GM06990 (cell line): Measurements from ENCODE around the gene B3GNT4.
A peak's percentile ranks its signal among the peaks of the same experiment; 100 is the strongest.

Source experiments
- DNase-seq: peaks from one replicate; pipeline ENCODE4 v3.0.0-alpha.2; 2011; ENCODE audit not compliant: insufficient read length; ENCODE audit errors: extremely low read depth
- H3K27me3 ChIP-seq: replicated peaks from 2 replicates; pipeline ENCODE4 v1.6.0; 2011; ENCODE audit warnings: low read length; ENCODE audit not compliant: control insufficient read depth, insufficient read depth
- H3K36me3 ChIP-seq: 2 replicates; pipeline ENCODE4 v1.5.1; 2011; ENCODE audit warnings: low read length; ENCODE audit not compliant: control insufficient read depth, insufficient read depth
- H3K4me3 ChIP-seq: replicated peaks from 2 replicates; pipeline ENCODE4 v1.5.1; 2011; ENCODE audit warnings: low read depth, mild to moderate bottlenecking, control low read depth, low read length
- TF ChIP-seq, protein P1 (sequence below): IDR thresholded peaks from 2 replicates; pipeline ENCODE4 v1.5.1; 2011; ENCODE audit warnings: low read length, control low read depth, mild to moderate bottlenecking, inconsistent platforms; ENCODE audit not compliant: insufficient read depth, poor library complexity, severe bottlenecking

The B3GNT4 gene

DNA sequence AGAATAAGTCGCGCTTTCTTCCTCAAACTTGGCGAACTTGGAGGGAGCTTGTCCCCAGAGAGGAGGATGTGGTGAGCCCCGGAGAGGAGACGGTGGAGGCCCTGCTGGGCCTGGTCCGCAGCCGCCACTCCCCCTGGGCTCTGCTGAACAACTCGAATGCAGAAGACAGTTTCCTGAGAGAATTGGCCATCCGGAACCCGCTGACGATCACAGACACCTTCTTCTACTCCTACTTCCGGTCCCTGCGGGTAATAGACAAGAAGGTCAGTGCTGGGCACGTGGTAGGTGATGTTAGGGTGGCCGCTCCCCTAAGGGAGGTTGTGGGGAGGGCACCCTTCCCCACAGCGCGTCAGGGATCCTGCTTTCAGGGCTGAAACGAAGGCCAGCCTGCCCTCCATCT, 19.0 kb upstream of the B3GNT4 start:
- TF ChIP-seq, protein P1, sequence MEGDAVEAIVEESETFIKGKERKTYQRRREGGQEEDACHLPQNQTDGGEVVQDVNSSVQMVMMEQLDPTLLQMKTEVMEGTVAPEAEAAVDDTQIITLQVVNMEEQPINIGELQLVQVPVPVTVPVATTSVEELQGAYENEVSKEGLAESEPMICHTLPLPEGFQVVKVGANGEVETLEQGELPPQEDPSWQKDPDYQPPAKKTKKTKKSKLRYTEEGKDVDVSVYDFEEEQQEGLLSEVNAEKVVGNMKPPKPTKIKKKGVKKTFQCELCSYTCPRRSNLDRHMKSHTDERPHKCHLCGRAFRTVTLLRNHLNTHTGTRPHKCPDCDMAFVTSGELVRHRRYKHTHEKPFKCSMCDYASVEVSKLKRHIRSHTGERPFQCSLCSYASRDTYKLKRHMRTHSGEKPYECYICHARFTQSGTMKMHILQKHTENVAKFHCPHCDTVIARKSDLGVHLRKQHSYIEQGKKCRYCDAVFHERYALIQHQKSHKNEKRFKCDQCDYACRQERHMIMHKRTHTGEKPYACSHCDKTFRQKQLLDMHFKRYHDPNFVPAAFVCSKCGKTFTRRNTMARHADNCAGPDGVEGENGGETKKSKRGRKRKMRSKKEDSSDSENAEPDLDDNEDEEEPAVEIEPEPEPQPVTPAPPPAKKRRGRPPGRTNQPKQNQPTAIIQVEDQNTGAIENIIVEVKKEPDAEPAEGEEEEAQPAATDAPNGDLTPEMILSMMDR, result no peak
- Histone ChIP-seq H3K36me3 (no peaks in the 10 kb centered on the region), H3K27me3 (no peaks in the 10 kb centered on the region; the same call in none of the 2 replicates), H3K4me3 (no peak overlapping the region)
- peak; percentile 32 for DNase-seq

DNA sequence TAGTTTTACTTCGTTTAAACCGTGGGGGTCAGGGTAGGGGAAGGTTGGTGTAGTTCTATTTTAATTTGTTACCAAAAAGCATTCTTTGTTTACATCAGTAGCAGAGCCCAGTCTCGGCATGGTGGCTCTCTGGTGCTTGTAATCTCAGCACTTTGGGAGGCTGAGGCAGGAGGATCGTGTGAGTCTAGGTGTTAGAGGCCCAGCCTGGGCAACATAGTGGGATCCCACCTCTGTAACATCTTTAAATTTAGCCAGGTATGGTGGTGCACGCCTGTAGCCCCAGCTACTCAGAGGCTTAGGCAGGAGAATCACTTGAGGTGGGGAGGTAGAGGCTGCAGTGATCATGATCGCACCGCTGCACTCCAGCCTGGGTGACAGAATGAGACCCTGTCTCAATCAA, 18.4 kb upstream of the B3GNT4 start:
- Histone ChIP-seq H3K27me3 (no peaks in the 10 kb centered on the region; the same call in none of the 2 replicates), H3K4me3 (no peak overlapping the region), H3K36me3 (no peaks in the 10 kb centered on the region)
- TF ChIP-seq, protein P1, result no peak
- DNase-seq, result no peak

DNA sequence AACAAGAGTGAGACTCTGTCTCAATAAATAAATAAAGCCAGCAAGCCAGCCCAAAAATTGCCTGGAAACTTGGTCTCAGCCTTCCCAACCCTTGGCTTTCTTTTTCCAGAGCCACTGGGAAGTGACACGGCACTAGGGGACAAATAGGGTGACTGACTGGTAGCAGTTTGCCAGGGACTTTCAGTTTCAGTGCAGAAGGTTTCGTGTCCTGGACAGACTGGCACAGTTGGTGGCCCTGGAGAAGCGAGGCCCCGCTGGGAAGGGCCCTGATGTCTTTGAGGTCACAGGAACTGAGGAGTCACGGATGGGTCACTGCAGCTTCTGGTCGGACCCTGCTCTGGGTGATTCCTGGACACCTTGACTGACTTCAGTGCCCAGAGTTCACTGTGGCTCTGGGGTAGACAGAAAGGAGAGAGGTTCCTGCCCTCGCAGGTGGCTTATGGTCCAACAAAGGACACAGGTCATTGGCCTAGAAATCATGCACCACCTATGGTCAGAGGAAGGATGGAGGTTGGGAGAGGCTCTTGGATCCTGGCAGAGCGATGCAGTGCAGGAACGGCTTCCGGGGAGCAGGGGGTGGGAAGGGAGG, 17.9 kb upstream of the B3GNT4 start:
- no peaks in the 10 kb centered on the region; the same call in 1 of the 2 replicates for H3K27me3 ChIP-seq
- TF ChIP-seq, protein P1, result no peak
- no peak overlapping the region for H3K4me3 ChIP-seq
- H3K36me3 ChIP-seq, result no peaks in the 10 kb centered on the region
- DNase-seq, result no peak

DNA sequence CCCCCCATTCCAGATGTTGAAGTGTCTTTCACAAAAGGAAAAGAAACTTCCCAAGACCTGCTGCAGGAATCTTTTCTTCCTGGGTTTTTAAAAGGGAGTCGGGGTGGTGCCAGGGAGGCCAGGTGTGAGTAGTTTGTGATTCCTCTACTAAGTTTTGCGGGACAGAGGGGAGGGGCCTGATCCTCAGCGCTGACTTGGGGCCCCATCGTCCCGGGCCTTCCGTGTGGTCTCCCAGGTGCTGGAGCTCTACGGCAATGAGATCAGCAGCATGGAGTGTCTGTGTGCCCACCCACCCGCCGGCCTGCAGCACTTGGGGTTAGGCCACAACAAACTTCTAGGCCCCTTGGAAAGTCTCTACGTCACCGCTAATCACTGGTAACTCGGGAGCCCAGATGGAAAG, 16.0 kb upstream of the B3GNT4 start:
- TF ChIP-seq, protein P1, result no peak
- DNase-seq, result no peak
- Histone ChIP-seq H3K4me3 (no peak overlapping the region), H3K27me3 (no peaks in the 10 kb centered on the region; the same call in 1 of the 2 replicates), H3K36me3 (no peaks in the 10 kb centered on the region)

DNA sequence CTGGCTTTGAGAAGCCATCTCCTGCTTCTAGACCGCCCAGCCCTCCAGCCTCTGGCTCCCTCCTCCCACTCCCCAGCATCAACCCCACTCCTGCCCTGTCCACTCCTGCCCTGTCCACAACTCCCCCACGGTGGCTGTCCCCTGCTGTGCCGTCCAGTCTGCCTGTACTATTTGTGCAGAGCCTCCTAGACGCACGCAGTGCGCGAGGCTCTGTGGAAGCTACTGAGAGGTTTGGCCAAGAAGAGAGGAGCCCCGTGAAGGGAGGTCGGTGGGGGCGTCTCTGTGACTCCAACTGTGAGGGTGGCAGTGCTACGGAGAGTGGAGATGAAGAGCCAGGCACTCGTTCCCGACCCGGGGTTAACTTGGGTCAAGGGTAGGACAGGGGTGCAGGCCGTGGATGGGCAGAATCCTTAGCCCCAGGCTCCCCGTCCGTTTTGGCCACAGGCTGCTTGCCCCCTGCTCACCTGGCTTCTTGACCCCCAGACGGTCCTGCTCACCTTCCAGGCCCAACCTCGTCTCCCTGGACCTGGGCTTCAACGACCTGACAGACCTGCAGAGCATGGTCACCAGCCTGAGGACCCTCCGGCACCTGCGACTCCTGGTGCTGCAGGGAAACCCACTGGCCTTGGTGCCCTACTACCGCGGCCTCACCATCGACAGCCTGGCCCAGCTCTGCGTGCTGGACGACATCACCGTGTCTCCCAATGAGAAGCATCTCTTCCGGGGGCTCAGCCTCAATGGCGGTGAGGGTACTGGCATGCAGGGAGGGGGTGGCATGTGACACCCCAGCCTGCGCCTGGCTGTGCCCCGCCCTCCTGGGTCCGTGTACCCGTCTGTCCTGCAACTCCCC, 13.7 kb upstream of the B3GNT4 start:
- no peak for DNase-seq
- Histone ChIP-seq H3K4me3 (no peak overlapping the region), H3K27me3 (no peaks in the 10 kb centered on the region), H3K36me3 (no peaks in the 10 kb centered on the region)
- TF ChIP-seq, protein P1, result no peak
